Subcutaneous abdominal adipose tissue (tissue), 5 donors: ENCODE data around the gene ZDHHC12.

Source experiments
- H3K27ac ChIP-seq: one replicate; pipeline ENCODE4 v1.7.0; 2013; ENCODE audit warnings: low read depth, mild to moderate bottlenecking, inconsistent platforms, low read length, moderate library complexity
- H3K27me3 ChIP-seq, 5 donors: one replicate each; pipeline ENCODE4 v1.7.0; 2013; ENCODE audit warnings: low read length in 5 of 5, inconsistent platforms in 1 of 5; ENCODE audit not compliant: control insufficient read depth in 5 of 5, insufficient read depth in 4 of 5
- H3K36me3 ChIP-seq, 5 donors: one replicate each; pipeline ENCODE4 v1.7.0; 2013; ENCODE audit warnings: low read length in 5 of 5; ENCODE audit not compliant: control insufficient read depth in 5 of 5, insufficient read depth in 5 of 5
- H3K4me1 ChIP-seq, 5 donors: one replicate each; pipeline ENCODE4 v1.7.0; 2013; ENCODE audit warnings: low read length in 5 of 5, mild to moderate bottlenecking in 3 of 5, moderate library complexity in 1 of 5; ENCODE audit not compliant: control insufficient read depth in 5 of 5, insufficient read depth in 5 of 5
- H3K4me3 ChIP-seq, 5 donors: one replicate each; pipeline ENCODE4 v1.7.0; 2013; ENCODE audit warnings: low read length in 5 of 5, low read depth in 1 of 5
- H3K9ac ChIP-seq, 5 donors: one replicate each; pipeline ENCODE4 v1.7.0; 2013; ENCODE audit warnings: low read length in 5 of 5, mild to moderate bottlenecking in 4 of 5, moderate library complexity in 3 of 5
- H3K9me3 ChIP-seq, 5 donors: one replicate each; pipeline ENCODE4 v1.7.0; 2013; ENCODE audit warnings: low read length in 5 of 5; ENCODE audit not compliant: control insufficient read depth in 5 of 5
- donor health status: healthy.
- donor health status: healthy.
- donor health status: healthy.
- donor health status: healthy.
- donor health status: healthy.

Gene ZDHHC12

GRCh38 chr9:128721487-128722010 is 2.4 kb downstream of the ZDHHC12 start:
- no peaks in the 10 kb centered on the region for H3K9me3 ChIP-seq
- H3K9ac ChIP-seq, result no peak overlapping the region
- H3K36me3 ChIP-seq, result peaks cover 0 to 31% (median 18%) of the 10 kb centered on the region in 5 donors
- no peak overlapping the region for H3K27ac ChIP-seq
- peaks cover 5 to 35% (median 30%) of the 10 kb centered on the region in 5 donors for H3K4me1 ChIP-seq
- H3K4me3 ChIP-seq, result no peak overlapping the region
- H3K27me3 ChIP-seq, result no peaks in the 10 kb centered on the region

- Histone ChIP-seq H3K9me3 (no peaks in the 10 kb centered on the region), H3K36me3 (peaks cover 0 to 31% (median 18%) of the 10 kb centered on the region in 5 donors), H3K4me3 (no peak overlapping the region), H3K9ac (no peak overlapping the region), H3K27me3 (no peaks in the 10 kb centered on the region), H3K4me1 (peaks cover 5 to 37% (median 31%) of the 10 kb centered on the region in 5 donors), H3K27ac (no peak overlapping the region)
Measured at GRCh38 chr9:128720841-128721486, 3.0 kb downstream of the ZDHHC12 start.

GRCh38 chr9:128719919-128720605 is 3.9 kb downstream of the ZDHHC12 start:
- H3K36me3 ChIP-seq, result peaks cover 0 to 35% (median 22%) of the 10 kb centered on the region in 5 donors
- no peaks in the 10 kb centered on the region for H3K27me3 ChIP-seq
- H3K27ac ChIP-seq, result no peak overlapping the region
- H3K4me1 ChIP-seq, result peaks cover 5 to 37% (median 31%) of the 10 kb centered on the region in 5 donors
- H3K4me3 ChIP-seq, result no peak overlapping the region
- no peaks in the 10 kb centered on the region for H3K9me3 ChIP-seq
- no peak overlapping the region for H3K9ac ChIP-seq

GRCh38 chr9:128718475-128718874 is 5.5 kb downstream of the ZDHHC12 start:
- no peaks in the 10 kb centered on the region for H3K9me3 ChIP-seq
- no peak overlapping the region for H3K9ac ChIP-seq
- H3K4me3 ChIP-seq, result no peak overlapping the region
- no peaks in the 10 kb centered on the region for H3K27me3 ChIP-seq
- H3K27ac ChIP-seq, result no peak overlapping the region
- H3K36me3 ChIP-seq, result peaks cover 0 to 50% (median 36%) of the 10 kb centered on the region in 5 donors
- peaks cover 0 to 23% (median 18%) of the 10 kb centered on the region in 5 donors for H3K4me1 ChIP-seq

- H3K9ac ChIP-seq, result no peak overlapping the region
- peaks cover 0 to 54% (median 40%) of the 10 kb centered on the region in 5 donors for H3K36me3 ChIP-seq
- H3K4me1 ChIP-seq, result peaks cover 0 to 20% (median 13%) of the 10 kb centered on the region in 5 donors
- H3K27ac ChIP-seq, result no peak overlapping the region
- no peaks in the 10 kb centered on the region for H3K9me3 ChIP-seq
- H3K4me3 ChIP-seq, result no peak overlapping the region
- H3K27me3 ChIP-seq, result no peaks in the 10 kb centered on the region
Measured at GRCh38 chr9:128718047-128718446, 5.9 kb downstream of the ZDHHC12 start.

GRCh38 chr9:128716581-128717254 is 7.2 kb downstream of the ZDHHC12 start:
- H3K4me3 ChIP-seq, result no peak overlapping the region
- no peaks in the 10 kb centered on the region for H3K9me3 ChIP-seq
- peaks cover 0 to 56% (median 48%) of the 10 kb centered on the region in 5 donors for H3K36me3 ChIP-seq
- no peak overlapping the region for H3K27ac ChIP-seq
- H3K27me3 ChIP-seq, result no peaks in the 10 kb centered on the region
- peaks cover 0 to 17% (median 11%) of the 10 kb centered on the region in 5 donors for H3K4me1 ChIP-seq
- H3K9ac ChIP-seq, result no peak overlapping the region

- Histone ChIP-seq H3K27ac (no peak overlapping the region), H3K9me3 (no peaks in the 10 kb centered on the region), H3K36me3 (peaks cover 0 to 44% (median 36%) of the 10 kb centered on the region in 5 donors), H3K9ac (no peak overlapping the region), H3K27me3 (no peaks in the 10 kb centered on the region), H3K4me3 (no peak overlapping the region), H3K4me1 (peaks cover 0 to 17% (median 11%) of the 10 kb centered on the region in 5 donors)
Measured at GRCh38 chr9:128715436-128715750, 8.5 kb downstream of the ZDHHC12 start.

GRCh38 chr9:128714586-128715435 is 9.1 kb downstream of the ZDHHC12 start:
- Histone ChIP-seq H3K27ac (no peak overlapping the region), H3K9me3 (no peaks in the 10 kb centered on the region), H3K9ac (no peak overlapping the region), H3K4me3 (no peak overlapping the region), H3K36me3 (peaks cover 0 to 40% (median 35%) of the 10 kb centered on the region in 5 donors), H3K27me3 (no peaks in the 10 kb centered on the region), H3K4me1 (peaks cover 0 to 16% (median 10%) of the 10 kb centered on the region in 5 donors)

- H3K27ac ChIP-seq, result no peak overlapping the region
- no peaks in the 10 kb centered on the region for H3K9me3 ChIP-seq
- H3K27me3 ChIP-seq, result no peaks in the 10 kb centered on the region
- no peak overlapping the region for H3K9ac ChIP-seq
- no peak overlapping the region for H3K4me3 ChIP-seq
- peaks cover 0 to 10% (median 4%) of the 10 kb centered on the region in 5 donors for H3K4me1 ChIP-seq
- peaks cover 0 to 39% (median 31%) of the 10 kb centered on the region in 5 donors for H3K36me3 ChIP-seq
Measured at GRCh38 chr9:128713941-128714573, 9.9 kb downstream of the ZDHHC12 start.
